ENCODE data around the gene ZNF467. TPM values are rescaled to one million over a fixed set of nuclear protein-coding genes. Genes with fewer than 3 reads are reported as not detected.

The ZNF467 gene
- total RNA-seq, 2 donors from 2014 or later, result 2.5 to 5.0 TPM

- Histone ChIP-seq H3K4me3 (no peak overlapping the region), H3K9ac (ENCODE audit: low read depth in 2 of 2, low read length in 2 of 2) (no peak overlapping the region), H3K9me3 (no peaks in the 10 kb centered on the region), H3K36me3 (no peaks in the 10 kb centered on the region), H3K27me3 (no peaks in the 10 kb centered on the region), H3K27ac (no peak overlapping the region), H3K4me1 (peaks cover 4% of the 10 kb centered on the region)
- intact Hi-C loops (cut with DNase I), result no loop called here
- TF ChIP-seq, protein P1, sequence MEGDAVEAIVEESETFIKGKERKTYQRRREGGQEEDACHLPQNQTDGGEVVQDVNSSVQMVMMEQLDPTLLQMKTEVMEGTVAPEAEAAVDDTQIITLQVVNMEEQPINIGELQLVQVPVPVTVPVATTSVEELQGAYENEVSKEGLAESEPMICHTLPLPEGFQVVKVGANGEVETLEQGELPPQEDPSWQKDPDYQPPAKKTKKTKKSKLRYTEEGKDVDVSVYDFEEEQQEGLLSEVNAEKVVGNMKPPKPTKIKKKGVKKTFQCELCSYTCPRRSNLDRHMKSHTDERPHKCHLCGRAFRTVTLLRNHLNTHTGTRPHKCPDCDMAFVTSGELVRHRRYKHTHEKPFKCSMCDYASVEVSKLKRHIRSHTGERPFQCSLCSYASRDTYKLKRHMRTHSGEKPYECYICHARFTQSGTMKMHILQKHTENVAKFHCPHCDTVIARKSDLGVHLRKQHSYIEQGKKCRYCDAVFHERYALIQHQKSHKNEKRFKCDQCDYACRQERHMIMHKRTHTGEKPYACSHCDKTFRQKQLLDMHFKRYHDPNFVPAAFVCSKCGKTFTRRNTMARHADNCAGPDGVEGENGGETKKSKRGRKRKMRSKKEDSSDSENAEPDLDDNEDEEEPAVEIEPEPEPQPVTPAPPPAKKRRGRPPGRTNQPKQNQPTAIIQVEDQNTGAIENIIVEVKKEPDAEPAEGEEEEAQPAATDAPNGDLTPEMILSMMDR (IDR thresholded peaks at IDR 0.05), result no peak
- no peak for DNase-seq
Observed at GRCh38 chr7:149819141-149819960, 46.0 kb upstream of the ZNF467 start.

GRCh38 chr7:149818536-149818840 is 45.1 kb upstream of the ZNF467 start:
- Histone ChIP-seq H3K9ac (ENCODE audit: low read depth in 2 of 2, low read length in 2 of 2) (no peak overlapping the region), H3K27me3 (no peaks in the 10 kb centered on the region), H3K4me1 (peaks cover 4% of the 10 kb centered on the region), H3K9me3 (no peaks in the 10 kb centered on the region), H3K4me3 (no peak overlapping the region), H3K36me3 (no peaks in the 10 kb centered on the region), H3K27ac (no peak overlapping the region)
- intact Hi-C loops (cut with DNase I), result no loop called here
- TF ChIP-seq, protein P1 (IDR thresholded peaks at IDR 0.05), result no peak
- DNase-seq, result no peak

DNA sequence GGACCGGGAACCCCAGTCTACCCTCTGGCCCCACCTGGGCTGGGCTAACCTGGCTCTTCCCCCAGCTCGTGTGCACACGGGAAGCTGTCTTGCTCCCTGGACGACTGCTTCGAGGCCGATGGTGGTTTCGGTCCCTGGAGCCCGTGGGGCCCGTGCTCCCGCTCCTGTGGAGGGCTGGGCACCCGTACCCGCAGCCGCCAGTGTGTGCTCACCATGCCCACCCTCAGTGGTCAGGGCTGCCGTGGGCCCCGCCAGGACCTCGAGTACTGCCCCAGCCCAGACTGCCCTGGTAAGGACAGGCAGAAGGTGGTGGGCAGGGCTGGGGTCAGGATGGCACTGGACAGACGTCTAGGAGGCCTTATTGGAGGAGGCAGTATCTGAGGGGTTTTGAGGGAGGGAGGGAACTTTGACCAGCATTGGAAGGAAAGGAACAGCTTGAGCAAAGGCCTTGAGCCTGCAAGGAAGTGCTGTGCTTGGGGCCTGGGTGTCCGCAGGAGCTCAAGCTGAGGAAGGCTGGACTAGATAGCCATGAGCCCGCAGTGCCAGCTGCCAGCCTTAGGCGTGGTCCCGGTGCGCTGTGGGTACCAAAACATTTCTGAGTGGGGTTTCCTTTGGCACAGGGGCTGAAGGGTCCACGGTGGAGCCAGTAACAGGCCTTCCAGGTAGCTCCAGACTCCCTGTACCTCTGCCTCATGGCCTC is 44.6 kb upstream of the ZNF467 start:
- H3K9me3 ChIP-seq, result no peaks in the 10 kb centered on the region
- intact Hi-C loops (cut with DNase I), result no loop called here
- H3K36me3 ChIP-seq, result no peaks in the 10 kb centered on the region
- no peak overlapping the region for H3K27ac ChIP-seq
- no peak overlapping the region for H3K9ac ChIP-seq (ENCODE audit: low read depth in 2 of 2, low read length in 2 of 2)
- H3K27me3 ChIP-seq, result no peaks in the 10 kb centered on the region
- DNase-seq, result no peak
- no peak overlapping the region for H3K4me3 ChIP-seq
- TF ChIP-seq, protein P1 (IDR thresholded peaks at IDR 0.05), result no peak
- H3K4me1 ChIP-seq, result peaks cover 4% of the 10 kb centered on the region

DNA sequence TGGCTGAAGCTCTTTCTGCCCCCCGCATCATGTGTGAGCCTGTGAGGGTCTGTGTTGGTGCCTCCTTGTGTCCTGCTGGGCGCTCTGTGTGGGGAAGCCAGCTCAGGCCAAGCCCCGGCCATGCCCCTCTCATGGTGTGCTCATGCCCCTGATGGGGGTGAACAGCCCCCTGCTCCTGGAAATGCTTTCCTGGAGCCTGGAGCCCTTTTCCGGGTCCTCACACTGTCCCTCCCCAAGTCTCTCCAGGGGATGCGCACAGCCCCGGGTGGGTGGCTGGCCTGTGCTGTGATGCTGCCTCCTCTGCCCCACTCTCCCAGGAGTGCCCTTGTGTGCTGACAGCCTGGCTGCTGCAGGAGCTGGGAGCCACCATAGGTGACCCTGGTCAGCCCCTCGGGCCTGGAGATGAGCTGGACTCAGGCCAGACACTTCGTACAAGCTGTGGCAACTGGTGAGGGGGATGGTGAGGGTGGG is 43.9 kb upstream of the ZNF467 start:
- intact Hi-C loops (cut with DNase I), result no loop called here
- TF ChIP-seq, protein P1 (IDR thresholded peaks at IDR 0.05), result no peak
- Histone ChIP-seq H3K27me3 (no peaks in the 10 kb centered on the region), H3K9ac (ENCODE audit: low read depth in 2 of 2, low read length in 2 of 2) (no peak overlapping the region), H3K4me1 (peaks cover 4% of the 10 kb centered on the region), H3K27ac (no peak overlapping the region), H3K36me3 (no peaks in the 10 kb centered on the region), H3K4me3 (no peak overlapping the region), H3K9me3 (no peaks in the 10 kb centered on the region)
- no peak for DNase-seq

- peaks cover 4% of the 10 kb centered on the region for H3K4me1 ChIP-seq
- TF ChIP-seq, protein P1 (IDR thresholded peaks at IDR 0.05), result no peak
- no peaks in the 10 kb centered on the region for H3K27me3 ChIP-seq
- no peak overlapping the region for H3K9ac ChIP-seq (ENCODE audit: low read depth in 2 of 2, low read length in 2 of 2)
- no peak overlapping the region for H3K4me3 ChIP-seq
- no peaks in the 10 kb centered on the region for H3K9me3 ChIP-seq
- intact Hi-C loops (cut with DNase I), result no loop called here
- DNase-seq, result no peak
- H3K27ac ChIP-seq, result no peak overlapping the region
- H3K36me3 ChIP-seq, result no peaks in the 10 kb centered on the region
Observed at GRCh38 chr7:149816794-149817193, 43.4 kb upstream of the ZNF467 start.
